ENCODE measurements around the gene PCDH9. TPM values are rescaled to one million over a fixed set of nuclear protein-coding genes. Genes with fewer than 3 reads are reported as not detected.

Gene PCDH9
- polyA plus RNA-seq, 1 of the 3 experiments (the other 2 are of a cell fraction): 1.3 TPM

GRCh38 chr13:67018775-67019174 lies 211.4 kb downstream of the PCDH9 start:
- WGBS (ENCODE audit: low lambda C conversion rate): 84% methylated on average over 3 of the region's 3 CpGs
- Histone ChIP-seq H3K27ac (ENCODE audit: low read depth in 2 of 2, low read length in 1 of 2) (no peak overlapping the region), H3K4me3 (ENCODE audit: low read depth in 2 of 2, low read length in 1 of 2) (no peak overlapping the region), H3K9me2 (no peaks in the 10 kb centered on the region), H3K79me2 (ENCODE audit: insufficient read depth) (no peaks in the 10 kb centered on the region), H3K9me3 (no peaks in the 10 kb centered on the region), H3K4me2 (no peak overlapping the region), H3F3A (replicated peaks; ENCODE audit: insufficient read depth) (no peaks in the 10 kb centered on the region), H2AFZ (ENCODE audit: low read depth) (no peak overlapping the region), H3K27me3 (ENCODE audit: insufficient read depth) (no peaks in the 10 kb centered on the region), H3K4me1 (ENCODE audit: control insufficient read depth in 1 of 2, insufficient read depth in 2 of 2, low read depth in 1 of 2, low read length in 1 of 2) (peaks cover 0 to 3% of the 10 kb centered on the region in 2 experiments; a peak in 2 of 4 replicates), H3K9ac (no peak overlapping the region), H3K36me3 (replicated peaks in 1 of 2; ENCODE audit: control insufficient read depth in 1 of 2, insufficient read depth in 2 of 2, low read length in 1 of 2) (no peaks in the 10 kb centered on the region), H4K20me1 (ENCODE audit: insufficient read depth) (no peaks in the 10 kb centered on the region)
- no peak for DNase-seq
- TF ChIP-seq EZH2phosphoT487 (IDR thresholded peaks at IDR 0.05; ENCODE audit: borderline replicate concordance, low read depth): no peak
- TF ChIP-seq USF1 (IDR thresholded peaks at IDR 0.05; ENCODE audit: borderline replicate concordance, low read depth): no peak
- TF ChIP-seq ZBTB33 (IDR thresholded peaks at IDR 0.05; ENCODE audit: borderline replicate concordance, low read depth): no peak
- no peak for TF ChIP-seq RXRA (IDR thresholded peaks at IDR 0.05; ENCODE audit: borderline replicate concordance, low read depth)
- TF ChIP-seq NRF1 (IDR thresholded peaks at IDR 0.05; ENCODE audit: low read depth, low read length): no peak
- TF ChIP-seq NFIC (IDR thresholded peaks at IDR 0.05; ENCODE audit: borderline replicate concordance): no peak
- no peak for TF ChIP-seq IRF3 (IDR thresholded peaks at IDR 0.05; ENCODE audit: low read depth, low read length)
- TF ChIP-seq FOXM1 (IDR thresholded peaks at IDR 0.05; ENCODE audit: low read depth): no peak
- TF ChIP-seq SIN3A (IDR thresholded peaks at IDR 0.05; ENCODE audit: borderline replicate concordance, low read depth, low read length): no peak
- no peak for TF ChIP-seq FOXJ3 (CRISPR knock-in tag; IDR thresholded peaks at IDR 0.05)
- ChIA-PET POLR2A (no interaction called here), CTCF (no interaction called here)

- H3K27ac ChIP-seq (ENCODE audit: low read depth in 2 of 2, low read length in 1 of 2): no peak overlapping the region
- ChIA-PET CTCF (no interaction called here), POLR2A (no interaction called here)
- H4K20me1 ChIP-seq (ENCODE audit: insufficient read depth): no peaks in the 10 kb centered on the region
- no peak overlapping the region for H3K4me3 ChIP-seq (ENCODE audit: low read depth in 2 of 2, low read length in 1 of 2)
- no peaks in the 10 kb centered on the region for H3K79me2 ChIP-seq (ENCODE audit: insufficient read depth)
- H3K4me2 ChIP-seq: no peak overlapping the region
- 86% methylated on average over 2 of the region's 2 CpGs for WGBS (ENCODE audit: low lambda C conversion rate)
- no peaks in the 10 kb centered on the region for H3F3A ChIP-seq (replicated peaks; ENCODE audit: insufficient read depth)
- no peaks in the 10 kb centered on the region for H3K36me3 ChIP-seq (replicated peaks in 1 of 2; ENCODE audit: control insufficient read depth in 1 of 2, insufficient read depth in 2 of 2, low read length in 1 of 2)
- no peaks in the 10 kb centered on the region for H3K4me1 ChIP-seq (ENCODE audit: control insufficient read depth in 1 of 2, insufficient read depth in 2 of 2, low read depth in 1 of 2, low read length in 1 of 2)
- no peak for DNase-seq
- TF ChIP-seq SIN3A (IDR thresholded peaks at IDR 0.05; ENCODE audit: borderline replicate concordance, low read depth, low read length) (no peak), USF1 (IDR thresholded peaks at IDR 0.05; ENCODE audit: borderline replicate concordance, low read depth) (no peak)
- H3K9me2 ChIP-seq: no peaks in the 10 kb centered on the region
- no peak overlapping the region for H2AFZ ChIP-seq (ENCODE audit: low read depth)
- no peaks in the 10 kb centered on the region for H3K9me3 ChIP-seq
- no peaks in the 10 kb centered on the region for H3K27me3 ChIP-seq (ENCODE audit: insufficient read depth)
- H3K9ac ChIP-seq: no peak overlapping the region
Measured at GRCh38 chr13:67017276-67017675, 212.9 kb downstream of the PCDH9 start.

All from SK-N-SH (cell line).